Smooth muscle cell (in vitro differentiated cells): ENCODE measurements around the gene KRTAP10-11. TPM values are rescaled to one million over a fixed set of nuclear protein-coding genes. Genes with fewer than 3 reads are reported as not detected.
"Not testable (repeated sequence)": the region's sequence is repeated elsewhere in the genome, so short reads cannot be mapped to it uniquely, and the experiment has no call there.

ENCODE experiments used
- DNase-seq: peaks from one replicate; lab custom pipeline; 2025; ENCODE audit not compliant: unreplicated experiment; lab: John Stamatoyannopoulos, UW
- H2AFZ ChIP-seq: fragments of 200-600 bp; sonication (generic); 2 replicates; pipeline ENCODE4 v1.6.0; 2016; ENCODE audit warnings: antibody characterized with exemption, low read depth, mild to moderate bottlenecking
- H3F3A ChIP-seq: fragments of 200-600 bp; sonication (generic); 2 replicates; pipeline ENCODE4 v1.6.0; 2017; ENCODE audit warnings: antibody characterized with exemption, low read depth
- H3K27ac ChIP-seq: fragments of 200-600 bp; sonication (generic); 2 replicates; pipeline ENCODE4 v1.5.1; 2016; ENCODE audit warnings: low read depth, mild to moderate bottlenecking
- H3K27me3 ChIP-seq: fragments of 200-600 bp; sonication (generic); 2 replicates; pipeline ENCODE4 v1.6.1; 2016; ENCODE audit warnings: low read depth, mild to moderate bottlenecking
- H3K36me3 ChIP-seq: fragments of 200-600 bp; sonication (generic); 2 replicates; pipeline ENCODE4 v1.5.1; 2016; ENCODE audit warnings: low read depth
- H3K4me1 ChIP-seq: fragments of 200-600 bp; sonication (generic); 2 replicates; pipeline ENCODE4 v1.5.1; 2016; ENCODE audit warnings: low read depth
- H3K4me2 ChIP-seq: fragments of 200-600 bp; sonication (generic); 2 replicates; pipeline ENCODE4 v1.6.0; 2016; ENCODE audit warnings: mild to moderate bottlenecking
- H3K4me3 ChIP-seq: fragments of 200-600 bp; sonication (generic); 2 replicates; pipeline ENCODE4 v1.5.1; 2016; ENCODE audit warnings: mild to moderate bottlenecking
- H3K79me2 ChIP-seq: fragments of 200-600 bp; sonication (generic); 2 replicates; pipeline ENCODE4 v1.6.0; 2016; ENCODE audit warnings: low read depth, mild to moderate bottlenecking
- H3K9ac ChIP-seq: fragments of 200-600 bp; sonication (generic); 2 replicates; pipeline ENCODE4 v1.6.0; 2016; ENCODE audit warnings: low read depth
- H3K9me3 ChIP-seq: fragments of 200-600 bp; sonication (generic); replicated peaks from 2 replicates; pipeline ENCODE4 v1.5.1; 2016; ENCODE audit warnings: low read depth
- H4K20me1 ChIP-seq: fragments of 200-600 bp; sonication (generic); 2 replicates; pipeline ENCODE4 v1.6.0; 2016; ENCODE audit warnings: low read depth
- CTCF ChIP-seq: fragments of 200-600 bp; sonication (generic); IDR thresholded peaks from 2 replicates; pipeline ENCODE4 v1.5.1; 2017; ENCODE audit warnings: borderline replicate concordance, mild to moderate bottlenecking, antibody characterized with exemption; ENCODE audit not compliant: insufficient read depth, poor library complexity, severe bottlenecking
- WGBS: methylation state at CpG from one replicate; pipeline ENCODE4 v1.1.7; 2016; ENCODE audit warnings: low lambda C conversion rate; 5-methylcytosine and 5-hydroxymethylcytosine counted together
- polyA plus RNA-seq: library from polyadenylated mRNA; unstranded; fragments of >200 nt; fragmentation: Nextera tagmentation; extraction: Ambion mirVana; gene quantifications from 2 replicates; pipeline ENCODE4 v1.2.1, GENCODE V29; 2016
- total RNA-seq: library from RNA; depleted of rRNA; stranded (reverse); fragments of >200 nt; gene quantifications from 2 replicates; pipeline ENCODE4 v1.2.3, GENCODE V29; 2014

The KRTAP10-11 gene
- total and polyA plus RNA-seq, 2 experiments from 2014 or later = not detected

- Histone ChIP-seq H3F3A (no peaks in the 10 kb centered on the region), H3K4me2 (peak within 1 kb of the TSS; percentile 51), H2AFZ (no peak within 1 kb of the TSS), H4K20me1 (no peaks in the 10 kb centered on the region), H3K27me3 (no peaks in the 10 kb centered on the region), H3K9ac (peak within 1 kb of the TSS; percentile 26), H3K36me3 (no peaks in the 10 kb centered on the region), H3K4me1 (peaks cover 5% of the 10 kb centered on the region), H3K79me2 (no peaks in the 10 kb centered on the region), H3K4me3 (no peak within 1 kb of the TSS), H3K27ac (peak within 1 kb of the TSS; percentile 69), H3K9me3 (no peaks in the 10 kb centered on the region)
- 81% methylated on average over 24 of the region's 26 CpGs for WGBS
- TF ChIP-seq CTCF = no peak
- no peak for DNase-seq
These were observed 11.7 kb downstream of the KRTAP10-11 start, which contains the start of gene KRTAP12-3 for GRCh38 chr21:44657635-44658540. Gene KRTAP12-3 (plus strand): TSS chr21:44657932. CDS start chr21:44657980, 48 bp downstream.

DNA sequence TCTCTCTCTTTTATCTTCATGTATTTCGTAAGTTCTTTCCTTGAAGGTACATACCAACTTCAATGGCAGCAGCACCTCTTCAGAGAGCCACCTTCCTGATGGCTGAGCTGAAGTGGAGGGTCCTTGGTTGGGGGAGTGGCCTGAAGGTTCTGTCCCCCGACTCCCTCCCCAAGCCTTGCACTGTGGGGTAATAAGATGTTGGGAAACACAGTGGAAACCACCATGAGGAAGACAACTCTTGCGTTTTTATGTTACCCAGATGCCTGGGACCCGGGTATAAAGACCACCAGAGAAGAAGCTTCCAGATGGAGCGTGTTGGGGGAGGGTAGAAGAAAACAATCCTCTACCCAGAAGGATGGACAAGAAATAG is 12.3 kb downstream of the KRTAP10-11 start:
- Histone ChIP-seq H3F3A (no peaks in the 10 kb centered on the region), H3K9me3 (no peaks in the 10 kb centered on the region), H3K27me3 (no peaks in the 10 kb centered on the region), H3K9ac (peak overlapping the region; percentile 26), H3K27ac (peak overlapping the region; percentile 69), H3K4me2 (peak overlapping the region; percentile 51), H3K79me2 (no peaks in the 10 kb centered on the region), H4K20me1 (no peaks in the 10 kb centered on the region), H3K36me3 (no peaks in the 10 kb centered on the region), H2AFZ (no peak overlapping the region), H3K4me3 (no peak overlapping the region), H3K4me1 (peaks cover 5% of the 10 kb centered on the region)
- WGBS = 91% methylated on average over 5 of the region's 5 CpGs
- DNase-seq = no peak
- no peak for TF ChIP-seq CTCF

- no peak for TF ChIP-seq CTCF
- Histone ChIP-seq H3K4me3 (no peak overlapping the region), H4K20me1 (no peaks in the 10 kb centered on the region), H3K4me2 (peak overlapping the region; percentile 51), H3K79me2 (no peaks in the 10 kb centered on the region), H2AFZ (peak overlapping the region; percentile 41), H3F3A (no peaks in the 10 kb centered on the region), H3K27ac (peak overlapping the region; percentile 69), H3K4me1 (peaks cover 5% of the 10 kb centered on the region), H3K9ac (peak overlapping the region; percentile 26), H3K27me3 (no peaks in the 10 kb centered on the region), H3K9me3 (peaks cover 3% of the 10 kb centered on the region), H3K36me3 (no peaks in the 10 kb centered on the region)
- WGBS = 47% methylated on average over 11 of the region's 11 CpGs
- DNase-seq = no peak
These were observed 12.8 kb downstream of the KRTAP10-11 start for GRCh38 chr21:44658913-44659595.

DNA sequence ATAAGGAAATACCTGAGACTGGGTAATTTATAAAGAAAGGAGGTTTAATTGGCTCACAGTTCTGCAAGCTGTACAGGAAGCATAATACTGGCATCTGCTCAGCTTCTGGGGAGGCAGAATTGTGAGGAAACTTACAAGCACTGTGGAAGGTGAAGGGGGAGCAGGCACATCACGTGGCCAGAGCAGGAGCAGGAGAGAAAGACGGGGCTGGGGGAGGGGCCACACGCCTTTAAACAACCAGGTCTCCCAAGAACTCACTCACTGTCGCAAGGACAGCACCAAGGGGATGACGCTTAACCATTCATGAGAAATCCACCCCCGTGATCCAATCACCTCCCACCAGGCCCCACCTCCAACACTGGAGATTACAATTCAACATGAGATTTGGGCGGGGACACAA is 15.4 kb downstream of the KRTAP10-11 start:
- not testable (repeated sequence) for H3K4me2 ChIP-seq, H3K4me1 ChIP-seq, H3K27ac ChIP-seq, H3F3A ChIP-seq, H3K27me3 ChIP-seq, DNase-seq, H3K9me3 ChIP-seq, H3K4me3 ChIP-seq, H3K79me2 ChIP-seq, H2AFZ ChIP-seq, H4K20me1 ChIP-seq, H3K9ac ChIP-seq, H3K36me3 ChIP-seq
- 68% methylated on average over 7 of the region's 7 CpGs for WGBS
